Heart right ventricle (tissue), 16 donors: ENCODE data around the gene CTPS2. TPM values are rescaled to one million over a fixed set of nuclear protein-coding genes. Genes with fewer than 3 reads are reported as not detected.
"Not testable (repeated sequence)": the region's sequence is repeated elsewhere in the genome, so short reads cannot be mapped to it uniquely, and the experiment has no call there.

Experiments used
- ATAC-seq, 8 donors: fragments of 200-7000 bp; cut with Tn5 transposase; one replicate each; pipeline ENCODE4 v1.9.1; 2020; ENCODE audit warnings: mild to moderate bottlenecking in 8 of 8, moderate library complexity in 8 of 8, moderate number of reproducible peaks in 1 of 8
- DNase-seq, 2 donors: peaks; one replicate each; pipeline ENCODE4 v3.0.0-alpha.2; 2020
- H3K27ac ChIP-seq, 10 donors: fragments of 200-600 bp; sonication (generic) in 2 of 10; one replicate each; pipeline versions ENCODE4 v1.5.0 to v1.8.0; 2020 to 2022; ENCODE audit warnings: mild to moderate bottlenecking in 3 of 10
- H3K27me3 ChIP-seq, 7 donors: fragments of 200-600 bp; one replicate each; pipeline ENCODE4 v1.8.0; 2021 to 2022; ENCODE audit warnings: mild to moderate bottlenecking in 2 of 7
- H3K36me3 ChIP-seq, 9 donors: fragments of 200-600 bp; sonication (generic) in 1 of 9; one replicate each; pipeline versions ENCODE4 v1.5.0 to v1.8.0; 2020 to 2022; ENCODE audit warnings: mild to moderate bottlenecking in 2 of 9
- H3K4me1 ChIP-seq, 9 donors: fragments of 200-600 bp; sonication (generic) in 1 of 9; one replicate each; pipeline versions ENCODE4 v1.5.0 to v1.8.0; 2020 to 2022; ENCODE audit warnings: mild to moderate bottlenecking in 4 of 9
- H3K4me3 ChIP-seq, 10 donors: fragments of 200-600 bp; sonication (generic) in 2 of 10; one replicate each; pipeline versions ENCODE4 v1.5.0 to v1.8.0; 2020 to 2022; ENCODE audit warnings: mild to moderate bottlenecking in 7 of 10, moderate library complexity in 2 of 10
- H3K9me3 ChIP-seq, 11 donors: fragments of 200-600 bp in 10 of 11; sonication (generic) in 2 of 11; one replicate each; pipeline versions ENCODE4 v1.5.0 to v1.8.0; 2013 to 2022; ENCODE audit warnings: mild to moderate bottlenecking in 2 of 11, control low read depth in 1 of 11, moderate library complexity in 1 of 11
- WGBS, 2 donors: extraction: QIAGEN DNeasy Blood & Tissue Kit; methylation state at CpG; one replicate each; pipeline ENCODE4 v1.1.7; 2013; ENCODE audit warnings: inconsistent platforms in 1 of 2; 5-methylcytosine and 5-hydroxymethylcytosine counted together
- intact Hi-C, 10 donors: fragments of 100-400 bp; cut with DNase I; formaldehyde crosslinking; loops; one replicate each; pipeline versions ENCODE4 v1.11.1 to v1.14.2; 2022
- polyA plus RNA-seq, 2 donors: library from polyadenylated mRNA; stranded (reverse); fragments of 200-250 nt; gene quantifications; one replicate each; pipeline ENCODE4 v1.2.3, GENCODE V29; 2013
- total RNA-seq, 10 donors: library from RNA; stranded (reverse); fragmentation: NEBNext Ultra II Directional in 3 of 10; extraction: Animal tissue kit (Norgen Biotek cat#: 25700) in 3 of 10; gene quantifications; one replicate each; pipeline versions ENCODE4 v1.2.1 to v1.2.4, GENCODE V29; 2021 to 2023
- TF ChIP-seq, protein P1 (sequence below), 9 donors: fragments of 200-600 bp; sonication (generic) in 2 of 9; IDR thresholded peaks; one replicate each; pipeline versions ENCODE4 v1.5.0 to v1.8.0; 2021 to 2022; ENCODE audit warnings: antibody characterized with exemption in 9 of 9, mild to moderate bottlenecking in 5 of 9, moderate library complexity in 1 of 9
- donor health status: Arrhythmogenic right ventricular cardiomyopathy.
- donor health status: ischemic (EF 13 %, LVEDD 7.1; RV severe dilation, severe dysfunction).
- donor health status: healthy with polysubstance abuse.
- donor health status: DM: no; HTN: yes; CAD: no.
- donor health status: DM: no; HTN: no; CAD: no.
- donor health status: ischemic (EF 25% LVEDD 6.9; RV normal size, moderate dysfunction).
- donor health status: ischemic (EF 25% LVEDD 5.7; RV mildly dilated, moderate dysfunction).
- donor health status: healthy.
- donor health status: DM: yes; HTN: yes; CAD: no.
- donor health status: Ischemic cardiomyopathy.
- donor health status: ischemic (EF 35%, LVEDD 5.7; RV mildly dilated, moderate dysfunction).
- donor health status: nonischemic (EF 11% LVEDD 7.7; RV severe dilation, severe dysfunction).
- donor health status: DM: yes; HTN: yes; CAD: no.
- donor health status: PGD.
- donor health status: ischemic (EF 29% LVEDD 5.4; RV normal size, mild dysfunction).
- donor health status: nonischemic (EF 23%, LVEDD 6.1; RV moderate dilation, normal function).

Gene CTPS2
- total and polyA plus RNA-seq, 12 donors = 2.7 to 15.8 (median 5.2) TPM

DNA sequence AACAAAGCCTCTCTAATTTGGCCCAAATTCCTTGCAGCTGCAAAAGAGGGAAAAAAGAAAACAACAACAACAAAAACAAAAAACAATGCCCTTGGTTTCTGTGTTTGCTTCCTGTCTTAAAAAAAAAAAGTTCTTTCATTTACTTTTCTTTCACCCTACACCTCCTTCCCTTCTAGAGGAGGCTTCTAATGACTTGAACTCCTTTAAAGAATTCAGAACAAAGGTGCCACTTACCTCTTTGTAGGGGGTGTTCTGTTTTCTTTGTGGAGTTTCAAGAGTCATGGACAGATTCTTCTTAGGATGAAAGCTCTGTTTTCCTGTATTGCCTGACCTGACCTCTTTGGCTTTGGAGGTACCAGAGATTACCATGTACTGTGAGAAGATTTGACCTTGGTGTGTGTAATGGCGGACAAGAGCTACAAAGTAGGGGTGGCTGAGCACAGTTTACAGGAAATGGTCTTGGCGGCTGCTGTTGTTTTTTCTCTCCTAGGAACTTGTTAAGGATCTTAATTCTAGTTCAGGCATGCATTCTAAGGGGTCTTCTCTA is 134.9 kb downstream of the CTPS2 start:
- intact Hi-C loops = no loop called here

DNA sequence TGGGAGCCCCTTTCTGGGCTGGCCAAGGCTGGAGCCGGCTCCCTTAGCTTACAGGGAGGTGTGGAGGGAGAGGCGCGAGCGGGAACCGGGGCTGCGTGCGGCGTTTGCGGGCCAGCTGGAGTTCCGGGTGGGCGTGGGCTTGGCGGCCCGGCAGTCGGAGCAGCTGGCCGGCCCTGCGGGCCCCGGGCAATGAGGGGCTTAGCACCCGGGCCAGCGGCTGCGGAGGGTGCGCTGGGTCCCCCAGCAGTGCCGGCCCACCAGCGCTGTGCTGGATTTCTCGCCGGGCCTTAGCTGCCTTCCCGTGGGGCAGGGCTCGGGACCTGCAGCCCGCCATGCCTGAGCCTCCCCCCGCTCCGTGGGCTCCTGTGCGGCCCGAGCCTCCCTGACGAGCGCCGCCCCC is 137.1 kb downstream of the CTPS2 start:
- DNase-seq, H3K27ac ChIP-seq, H3K36me3 ChIP-seq, intact Hi-C loops, ATAC-seq, H3K4me3 ChIP-seq, H3K9me3 ChIP-seq, H3K4me1 ChIP-seq: not testable (repeated sequence)
- 98 to 100% methylated on average over 1 to 31 of the region's 35 CpGs for WGBS, 2 donors
- peaks cover 0 to 42% (median 0%) of the 10 kb centered on the region in 7 donors for H3K27me3 ChIP-seq

More for the DNA sequence above, 134.9 kb downstream of the CTPS2 start:
- DNase-seq (no peak), ATAC-seq (no peak)
- Histone ChIP-seq H3K9me3 (peaks cover 0 to 21% (median 0%) of the 10 kb centered on the region in 11 donors), H3K4me3 (no peak overlapping the region), H3K36me3 (no peaks in the 10 kb centered on the region), H3K27me3 (peaks cover 0 to 30% (median 0%) of the 10 kb centered on the region in 7 donors), H3K4me1 (no peaks in the 10 kb centered on the region), H3K27ac (no peak overlapping the region)
- 61 to 68% methylated on average over 2 of the region's 2 CpGs for WGBS, 2 donors
- TF ChIP-seq, protein P1, sequence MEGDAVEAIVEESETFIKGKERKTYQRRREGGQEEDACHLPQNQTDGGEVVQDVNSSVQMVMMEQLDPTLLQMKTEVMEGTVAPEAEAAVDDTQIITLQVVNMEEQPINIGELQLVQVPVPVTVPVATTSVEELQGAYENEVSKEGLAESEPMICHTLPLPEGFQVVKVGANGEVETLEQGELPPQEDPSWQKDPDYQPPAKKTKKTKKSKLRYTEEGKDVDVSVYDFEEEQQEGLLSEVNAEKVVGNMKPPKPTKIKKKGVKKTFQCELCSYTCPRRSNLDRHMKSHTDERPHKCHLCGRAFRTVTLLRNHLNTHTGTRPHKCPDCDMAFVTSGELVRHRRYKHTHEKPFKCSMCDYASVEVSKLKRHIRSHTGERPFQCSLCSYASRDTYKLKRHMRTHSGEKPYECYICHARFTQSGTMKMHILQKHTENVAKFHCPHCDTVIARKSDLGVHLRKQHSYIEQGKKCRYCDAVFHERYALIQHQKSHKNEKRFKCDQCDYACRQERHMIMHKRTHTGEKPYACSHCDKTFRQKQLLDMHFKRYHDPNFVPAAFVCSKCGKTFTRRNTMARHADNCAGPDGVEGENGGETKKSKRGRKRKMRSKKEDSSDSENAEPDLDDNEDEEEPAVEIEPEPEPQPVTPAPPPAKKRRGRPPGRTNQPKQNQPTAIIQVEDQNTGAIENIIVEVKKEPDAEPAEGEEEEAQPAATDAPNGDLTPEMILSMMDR (IDR thresholded peaks at IDR 0.05) = no peak

DNA sequence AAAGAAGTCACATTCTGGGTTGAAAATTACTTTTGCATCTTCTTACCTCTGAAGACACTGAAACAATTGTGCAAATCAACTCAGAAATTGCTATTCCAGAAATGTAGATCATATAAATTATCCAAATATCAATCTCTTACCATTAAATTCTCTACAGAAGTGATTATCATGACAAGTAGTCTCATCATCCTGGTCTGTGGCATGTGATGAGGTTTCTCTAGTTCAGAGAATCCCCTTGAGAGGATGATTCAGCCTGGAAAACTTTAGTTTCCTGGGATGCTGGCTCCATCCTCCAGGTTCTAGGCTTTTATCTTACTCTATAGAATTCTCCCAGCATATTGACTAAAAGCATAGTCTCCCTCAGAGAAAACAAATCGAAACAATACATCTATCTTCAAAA is 138.7 kb downstream of the CTPS2 start:
- TF ChIP-seq, protein P1 (IDR thresholded peaks at IDR 0.05) = no peak
- Histone ChIP-seq H3K27me3 (peaks cover 0 to 27% (median 0%) of the 10 kb centered on the region in 7 donors), H3K27ac (no peak overlapping the region), H3K4me3 (no peak overlapping the region), H3K4me1 (no peaks in the 10 kb centered on the region), H3K9me3 (no peaks in the 10 kb centered on the region), H3K36me3 (no peaks in the 10 kb centered on the region)
- intact Hi-C loops = no loop called here
- 91 to 93% methylated on average over 1 of the region's 1 CpG for WGBS, 2 donors
- ATAC-seq = no peak
- DNase-seq = no peak

DNA sequence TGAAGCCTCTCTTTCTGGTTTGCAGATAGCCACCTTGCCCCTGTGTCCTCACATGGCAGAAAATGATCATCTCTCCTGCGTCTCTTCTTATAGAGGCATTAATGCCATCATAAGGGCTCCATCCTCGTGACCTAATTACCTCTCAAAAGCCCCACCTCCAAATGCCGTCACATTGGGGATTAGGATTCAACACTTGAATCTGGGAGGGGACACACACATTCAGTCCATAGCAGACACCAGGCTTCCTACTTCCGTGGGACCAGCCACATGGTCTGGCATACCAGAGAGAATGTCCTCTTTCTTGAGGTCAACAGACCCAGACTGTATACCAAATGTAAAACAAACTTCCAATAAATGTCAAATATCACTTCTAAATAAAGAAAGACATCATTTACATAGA is 144.8 kb downstream of the CTPS2 start:
- intact Hi-C loops = no loop called here
- H3K4me1 ChIP-seq = no peaks in the 10 kb centered on the region

DNA sequence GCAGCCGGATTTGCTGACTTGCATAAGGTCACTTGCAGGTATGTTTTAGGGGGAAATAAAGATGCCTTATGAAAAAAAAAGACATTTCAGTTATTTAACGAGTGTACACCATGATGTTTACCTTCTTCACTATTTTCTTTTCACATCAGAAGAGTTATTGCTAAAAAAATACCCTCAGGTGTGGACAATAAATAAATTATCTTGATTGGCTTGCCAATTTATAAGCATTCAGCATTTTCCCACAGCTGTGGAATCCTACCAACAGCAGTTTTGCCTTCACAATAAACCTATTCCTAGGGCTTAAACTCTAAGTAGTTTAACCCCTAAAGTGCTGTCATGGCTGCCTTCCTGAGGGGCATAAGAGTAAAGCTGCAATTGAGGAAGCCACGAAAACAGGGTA is 145.9 kb downstream of the CTPS2 start:
- no peak for ATAC-seq

More for the DNA sequence above, 144.8 kb downstream of the CTPS2 start:
- ATAC-seq (no peak), DNase-seq (no peak)
- TF ChIP-seq, protein P1 (IDR thresholded peaks at IDR 0.05) = no peak
- no peaks in the 10 kb centered on the region for H3K9me3 ChIP-seq
- H3K36me3 ChIP-seq = no peaks in the 10 kb centered on the region
- WGBS, 2 donors = 94% methylated on average over 4 of the region's 4 CpGs
- no peak overlapping the region for H3K4me3 ChIP-seq
- H3K27me3 ChIP-seq = peaks cover 0 to 18% (median 0%) of the 10 kb centered on the region in 7 donors
- no peak overlapping the region for H3K27ac ChIP-seq

More for the DNA sequence above, 145.9 kb downstream of the CTPS2 start:
- H3K4me1 ChIP-seq = no peaks in the 10 kb centered on the region
- H3K9me3 ChIP-seq = no peaks in the 10 kb centered on the region
- H3K27ac ChIP-seq = no peak overlapping the region
- 86 to 92% methylated on average over 3 of the region's 3 CpGs for whole genome bisulfite sequencing, 2 donors
- peaks cover 0 to 16% (median 0%) of the 10 kb centered on the region in 7 donors for H3K27me3 ChIP-seq
- TF ChIP-seq, protein P1 (IDR thresholded peaks at IDR 0.05) = no peak
- H3K36me3 ChIP-seq = no peaks in the 10 kb centered on the region
- intact Hi-C loops = no loop called here
- DNase-seq = no peak
- H3K4me3 ChIP-seq = no peak overlapping the region
